Fibroblast of villous mesenchyme (primary cell): ENCODE results near the gene SFMBT2. TPM values are rescaled to one million over a fixed set of nuclear protein-coding genes. Genes with fewer than 3 reads are reported as not detected.

Source experiments
- DNase-seq: peaks from one replicate; pipeline ENCODE4 v3.0.0-alpha.2; 2010; ENCODE audit warnings: low read depth
- H3K4me3 ChIP-seq: 2 replicates; pipeline ENCODE4 v1.5.1; 2011; ENCODE audit warnings: low read depth, mild to moderate bottlenecking, low read length
- total RNA-seq: library from RNA; depleted of rRNA; stranded (reverse); fragments of >200 nt; gene quantifications from 2 replicates; pipeline ENCODE4 v1.2.3, GENCODE V29; 2012
- TF ChIP-seq, protein P1 (sequence below): IDR thresholded peaks from 2 replicates; pipeline ENCODE4 v1.5.1; 2012; ENCODE audit warnings: low read depth, mild to moderate bottlenecking, low read length; ENCODE audit not compliant: insufficient read depth

The SFMBT2 gene
- total RNA-seq, 1 donor, result 1.7 TPM

GRCh38 chr10:7205656-7206055 lies 205.2 kb downstream of the SFMBT2 start:
- TF ChIP-seq, protein P1, sequence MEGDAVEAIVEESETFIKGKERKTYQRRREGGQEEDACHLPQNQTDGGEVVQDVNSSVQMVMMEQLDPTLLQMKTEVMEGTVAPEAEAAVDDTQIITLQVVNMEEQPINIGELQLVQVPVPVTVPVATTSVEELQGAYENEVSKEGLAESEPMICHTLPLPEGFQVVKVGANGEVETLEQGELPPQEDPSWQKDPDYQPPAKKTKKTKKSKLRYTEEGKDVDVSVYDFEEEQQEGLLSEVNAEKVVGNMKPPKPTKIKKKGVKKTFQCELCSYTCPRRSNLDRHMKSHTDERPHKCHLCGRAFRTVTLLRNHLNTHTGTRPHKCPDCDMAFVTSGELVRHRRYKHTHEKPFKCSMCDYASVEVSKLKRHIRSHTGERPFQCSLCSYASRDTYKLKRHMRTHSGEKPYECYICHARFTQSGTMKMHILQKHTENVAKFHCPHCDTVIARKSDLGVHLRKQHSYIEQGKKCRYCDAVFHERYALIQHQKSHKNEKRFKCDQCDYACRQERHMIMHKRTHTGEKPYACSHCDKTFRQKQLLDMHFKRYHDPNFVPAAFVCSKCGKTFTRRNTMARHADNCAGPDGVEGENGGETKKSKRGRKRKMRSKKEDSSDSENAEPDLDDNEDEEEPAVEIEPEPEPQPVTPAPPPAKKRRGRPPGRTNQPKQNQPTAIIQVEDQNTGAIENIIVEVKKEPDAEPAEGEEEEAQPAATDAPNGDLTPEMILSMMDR, result no peak
- no peak for DNase-seq
- no peak overlapping the region for H3K4me3 ChIP-seq

- TF ChIP-seq, protein P1, result no peak
- no peak for DNase-seq
- no peak overlapping the region for H3K4me3 ChIP-seq
Measured at GRCh38 chr10:7202793-7203355, 208.0 kb downstream of the SFMBT2 start.

- no peak overlapping the region for H3K4me3 ChIP-seq
- TF ChIP-seq, protein P1, result no peak
- peak; percentile 60 for DNase-seq
Measured at GRCh38 chr10:7199152-7199760, 211.6 kb downstream of the SFMBT2 start.

DNA sequence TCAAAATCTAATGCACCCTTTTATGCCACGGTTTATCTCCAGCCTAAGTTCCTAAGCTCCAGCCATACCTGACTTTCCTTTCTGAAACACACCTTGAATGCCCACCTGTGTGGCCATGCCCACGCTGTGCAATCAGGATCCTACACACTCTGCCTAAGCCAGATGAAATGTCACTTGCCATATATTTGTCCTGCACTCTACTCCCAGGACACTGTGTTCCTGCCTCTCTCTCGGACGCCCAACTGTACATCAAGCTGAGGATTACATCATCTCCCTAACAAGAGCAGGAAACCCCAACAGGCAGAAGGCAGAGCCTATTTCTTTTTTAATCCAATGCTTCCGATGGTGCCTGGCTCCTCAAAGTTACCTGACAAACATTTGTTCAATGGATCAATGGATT lies 214.6 kb downstream of the SFMBT2 start:
- TF ChIP-seq, protein P1, result no peak
- DNase-seq, result no peak
- no peak overlapping the region for H3K4me3 ChIP-seq

DNA sequence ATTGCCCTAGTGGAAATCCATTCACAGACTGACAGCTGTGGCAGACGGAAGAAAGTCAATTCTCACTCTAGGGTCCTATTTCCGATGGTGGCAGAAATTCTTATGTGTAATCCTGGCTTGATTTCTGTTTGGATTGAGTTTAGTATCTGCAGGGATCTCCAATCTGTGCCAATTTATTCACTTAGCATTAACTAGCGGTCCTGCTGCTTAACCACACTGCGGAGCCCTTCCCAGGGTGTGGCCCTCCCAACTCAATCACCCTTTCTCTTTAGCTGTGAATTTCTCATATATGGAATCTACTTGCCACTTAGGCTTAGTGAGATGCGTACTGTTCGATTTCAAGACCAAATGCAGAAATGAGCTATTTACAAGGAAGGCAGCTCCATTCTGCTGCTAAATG lies 215.7 kb downstream of the SFMBT2 start:
- DNase-seq, result no peak
- TF ChIP-seq, protein P1, result no peak
- no peak overlapping the region for H3K4me3 ChIP-seq

- H3K4me3 ChIP-seq, result no peak overlapping the region
- TF ChIP-seq, protein P1, result no peak
- DNase-seq, result no peak
Measured at GRCh38 chr10:7194571-7194970, 216.3 kb downstream of the SFMBT2 start.

DNA sequence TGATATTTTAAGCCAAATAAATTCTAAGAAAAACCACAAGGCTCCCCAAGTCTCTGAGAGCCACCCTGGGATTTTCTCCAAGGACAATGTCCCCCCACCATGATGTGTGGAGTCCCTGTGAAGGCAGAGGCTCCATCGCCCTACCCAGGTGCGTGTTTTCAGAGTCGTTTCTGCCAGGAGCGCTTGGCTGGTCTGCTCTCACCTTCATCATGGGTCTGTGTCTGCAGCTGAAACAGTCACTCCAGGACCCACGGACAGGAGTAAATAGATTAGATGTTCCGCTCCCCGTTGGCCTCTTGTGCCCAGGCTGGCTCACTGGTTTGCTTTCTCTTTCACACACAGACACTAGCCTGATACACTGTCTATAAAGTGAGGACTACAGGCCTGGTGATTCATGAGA lies 217.5 kb downstream of the SFMBT2 start:
- no peak overlapping the region for H3K4me3 ChIP-seq
- DNase-seq, result no peak
- TF ChIP-seq, protein P1, result no peak
